ENCODE data around the gene DCST1. TPM values are rescaled to one million over a fixed set of nuclear protein-coding genes. Genes with fewer than 3 reads are reported as not detected.

DCST1 gene
- total RNA-seq, 2 donors from 2014 or later, result not detected

DNA sequence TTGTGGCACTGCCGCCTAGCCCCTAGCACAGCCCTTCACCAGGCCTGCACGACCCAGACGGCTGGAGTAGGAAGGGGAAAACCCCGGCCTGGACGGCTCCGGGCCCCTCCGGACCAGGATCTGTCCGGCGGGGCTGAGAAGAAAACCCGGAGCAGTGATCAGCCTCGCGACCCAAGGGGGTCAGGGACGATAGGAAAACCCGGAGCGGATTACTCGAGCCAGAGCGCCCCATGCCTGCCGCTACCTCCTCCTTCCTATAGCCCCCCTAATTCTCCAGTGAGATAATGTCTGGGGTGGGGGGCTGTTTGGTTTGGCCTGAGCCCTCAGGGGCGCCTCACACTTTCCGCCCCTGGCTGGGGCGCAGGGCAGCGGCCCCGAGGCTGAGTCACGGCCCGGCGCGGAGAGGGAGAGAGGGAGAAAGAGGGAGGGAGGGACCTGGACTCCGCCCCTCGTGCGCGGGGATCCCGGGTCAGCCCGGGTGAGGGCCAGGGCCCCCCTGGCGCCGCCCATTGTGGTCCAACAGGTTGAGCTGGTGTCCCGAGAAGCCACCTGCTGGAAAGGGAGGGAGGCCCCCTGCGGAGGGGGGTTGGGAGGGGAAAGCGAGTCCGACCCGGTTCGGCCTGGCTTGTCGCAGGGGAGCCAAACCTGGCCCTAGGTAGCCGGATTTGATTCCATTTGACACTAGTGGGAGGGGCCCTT is 32.7 kb upstream of the DCST1 start:
- TF ChIP-seq POLR2A (IDR thresholded peaks at IDR 0.05), result peak; percentile 82 to 92 (median 91)
- TF ChIP-seq, protein P1, sequence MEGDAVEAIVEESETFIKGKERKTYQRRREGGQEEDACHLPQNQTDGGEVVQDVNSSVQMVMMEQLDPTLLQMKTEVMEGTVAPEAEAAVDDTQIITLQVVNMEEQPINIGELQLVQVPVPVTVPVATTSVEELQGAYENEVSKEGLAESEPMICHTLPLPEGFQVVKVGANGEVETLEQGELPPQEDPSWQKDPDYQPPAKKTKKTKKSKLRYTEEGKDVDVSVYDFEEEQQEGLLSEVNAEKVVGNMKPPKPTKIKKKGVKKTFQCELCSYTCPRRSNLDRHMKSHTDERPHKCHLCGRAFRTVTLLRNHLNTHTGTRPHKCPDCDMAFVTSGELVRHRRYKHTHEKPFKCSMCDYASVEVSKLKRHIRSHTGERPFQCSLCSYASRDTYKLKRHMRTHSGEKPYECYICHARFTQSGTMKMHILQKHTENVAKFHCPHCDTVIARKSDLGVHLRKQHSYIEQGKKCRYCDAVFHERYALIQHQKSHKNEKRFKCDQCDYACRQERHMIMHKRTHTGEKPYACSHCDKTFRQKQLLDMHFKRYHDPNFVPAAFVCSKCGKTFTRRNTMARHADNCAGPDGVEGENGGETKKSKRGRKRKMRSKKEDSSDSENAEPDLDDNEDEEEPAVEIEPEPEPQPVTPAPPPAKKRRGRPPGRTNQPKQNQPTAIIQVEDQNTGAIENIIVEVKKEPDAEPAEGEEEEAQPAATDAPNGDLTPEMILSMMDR (IDR thresholded peaks at IDR 0.05), result peak in 4 of 7 experiments; percentile 26 to 54 (median 41)
- peak overlapping the region; percentile 90 to 100 (median 100) for H3K27ac ChIP-seq
- H3K9me3 ChIP-seq, result no peaks in the 10 kb centered on the region
- H3K4me1 ChIP-seq, result peaks cover 36% of the 10 kb centered on the region
- peak overlapping the region; percentile 46 to 70 for H3K4me3 ChIP-seq
- no peaks in the 10 kb centered on the region for H3K27me3 ChIP-seq
- intact Hi-C loops (cut with DNase I), result no loop called here
- peak; percentile 98 to 99 (median 99) for DNase-seq
- no peaks in the 10 kb centered on the region for H3K36me3 ChIP-seq (replicated peaks in 1 of 2; ENCODE audit: insufficient read depth in 1 of 2, low read depth in 2 of 2)
- peak; percentile 71 for ATAC-seq
- 0% methylated on average over 42 of the region's 43 CpGs; no CpG with 5 or more reads in 1 of the 2 donors for WGBS, 2 donors

DNA sequence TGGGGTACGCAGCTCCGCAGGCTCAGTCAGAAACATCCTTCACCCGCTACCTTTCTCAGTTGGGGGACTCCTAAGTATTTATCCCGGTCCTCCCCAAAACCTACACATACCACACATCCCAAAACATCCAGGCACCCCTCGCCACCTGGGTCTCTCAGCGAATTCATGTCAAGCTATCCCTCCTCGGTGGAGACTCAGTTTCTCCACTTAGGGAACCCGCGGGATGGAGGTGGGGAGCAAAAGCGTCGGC is 32.3 kb upstream of the DCST1 start:
- ATAC-seq (no peak), DNase-seq (no peak)
- no peaks in the 10 kb centered on the region for H3K27me3 ChIP-seq
- H3K9me3 ChIP-seq, result no peaks in the 10 kb centered on the region
- peak overlapping the region; percentile 90 to 100 (median 100) for H3K27ac ChIP-seq
- intact Hi-C loops (cut with DNase I), result no loop called here
- H3K36me3 ChIP-seq (replicated peaks in 1 of 2; ENCODE audit: insufficient read depth in 1 of 2, low read depth in 2 of 2), result no peaks in the 10 kb centered on the region
- WGBS, 2 donors, result 0 to 1% methylated on average over 9 to 11 of the region's 11 CpGs
- no peak for TF ChIP-seq POLR2A (IDR thresholded peaks at IDR 0.05)
- TF ChIP-seq, protein P1 (IDR thresholded peaks at IDR 0.05), result no peak
- peak overlapping the region; percentile 46 to 70 for H3K4me3 ChIP-seq
- H3K4me1 ChIP-seq, result peaks cover 41% of the 10 kb centered on the region

DNA sequence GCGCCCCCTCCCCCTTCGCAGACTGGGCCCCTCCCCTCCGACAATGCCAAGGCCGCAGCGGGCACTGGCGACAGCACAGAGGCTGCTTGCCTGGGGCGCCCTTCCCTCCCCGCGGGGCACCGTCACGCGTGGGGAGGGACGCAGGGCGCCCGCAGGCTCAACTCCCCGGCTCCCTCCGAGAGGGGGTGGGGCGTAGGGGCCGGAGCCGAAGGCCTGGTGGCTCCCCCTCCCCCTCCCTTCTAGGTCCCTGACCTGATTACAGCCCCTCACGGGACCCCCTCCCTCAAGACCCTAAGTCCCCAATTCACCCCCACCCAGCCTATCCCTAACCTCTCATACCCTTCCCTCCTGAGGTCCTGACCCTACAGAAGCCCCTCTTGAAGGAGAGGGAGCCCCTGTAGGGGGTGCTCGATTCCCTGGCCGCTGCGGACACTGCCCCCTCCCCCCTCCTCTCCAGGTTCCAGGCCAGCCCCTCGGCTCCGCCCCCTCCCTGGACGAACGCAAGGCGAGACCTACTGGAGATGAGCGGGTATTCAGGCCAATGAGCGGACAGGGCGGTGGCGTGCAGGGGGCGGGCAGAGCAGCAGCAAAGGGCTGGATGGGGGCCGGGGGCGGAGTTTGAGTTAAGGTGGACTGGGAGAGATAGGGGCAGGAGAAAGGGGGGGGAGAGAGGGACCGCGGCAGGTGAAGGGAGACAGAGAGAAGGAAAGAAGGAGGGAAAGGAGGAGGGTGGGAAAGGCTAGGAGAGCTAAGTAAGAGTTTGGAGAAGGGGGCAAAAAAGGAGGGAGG is 31.8 kb upstream of the DCST1 start:
- H3K36me3 ChIP-seq (replicated peaks in 1 of 2; ENCODE audit: insufficient read depth in 1 of 2, low read depth in 2 of 2), result no peaks in the 10 kb centered on the region
- H3K9me3 ChIP-seq, result no peaks in the 10 kb centered on the region
- peak; percentile 60 to 91 (median 81) for TF ChIP-seq POLR2A (IDR thresholded peaks at IDR 0.05)
- TF ChIP-seq, protein P1 (IDR thresholded peaks at IDR 0.05), result peak in 6 of 7 experiments; percentile 15 to 56 (median 28)
- H3K4me1 ChIP-seq, result peaks cover 46% of the 10 kb centered on the region
- intact Hi-C loops (cut with DNase I), result no loop called here
- H3K27ac ChIP-seq, result peak overlapping the region; percentile 90 to 100 (median 100)
- 1% methylated on average over 13 to 35 of the region's 38 CpGs for WGBS, 2 donors
- no peaks in the 10 kb centered on the region for H3K27me3 ChIP-seq
- peak overlapping the region; percentile 46 to 70 for H3K4me3 ChIP-seq
- ATAC-seq, result peak; percentile 77
- peak; percentile 100 for DNase-seq

DNA sequence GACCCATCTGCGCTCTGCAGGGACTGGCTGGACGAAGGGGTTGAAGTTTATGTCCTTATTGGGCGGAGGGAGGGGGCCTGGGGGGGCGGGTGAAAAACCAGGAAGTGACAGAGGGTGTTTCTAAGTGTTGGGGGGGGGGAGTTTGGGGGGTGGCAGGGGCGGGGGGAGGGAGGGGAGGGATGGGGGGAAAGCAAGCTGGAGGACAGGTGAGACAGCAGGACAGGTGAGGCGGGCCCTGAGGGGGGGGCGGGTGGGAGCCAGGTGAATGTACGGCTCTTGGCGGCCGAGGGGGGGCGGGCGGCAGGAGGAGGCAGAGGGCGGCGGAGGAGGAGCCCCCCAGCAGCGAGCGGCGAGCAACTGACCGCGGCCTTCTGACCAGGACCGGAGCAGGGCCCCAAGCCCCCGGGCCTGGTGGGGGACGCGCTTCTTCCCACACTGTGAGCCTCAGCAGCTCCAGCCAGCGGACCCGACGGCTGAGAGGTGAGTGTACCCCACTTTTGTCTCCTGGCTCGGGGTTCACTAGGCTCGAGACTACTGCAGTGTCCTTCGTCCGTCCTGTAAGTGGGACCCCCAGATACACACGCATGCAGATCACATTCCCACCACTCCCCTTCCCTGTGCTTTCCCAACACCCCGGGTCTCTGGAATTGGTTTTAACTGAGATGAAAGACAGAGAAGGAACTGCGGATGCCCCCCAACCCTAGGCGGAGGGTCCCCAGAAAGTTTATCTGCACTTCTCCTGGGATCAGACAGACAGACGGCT is 31.0 kb upstream of the DCST1 start, which contains the start of gene ZBTB7B:
Gene ZBTB7B, plus strand, starts transcription at position 339 of the 763 bp plus-strand sequence. CDS start 11,859 bp downstream, outside the sequence.
- Histone ChIP-seq H3K4me1 (peaks cover 54% of the 10 kb centered on the region), H3K27ac (peak within 1 kb of the TSS; percentile 90 to 100 (median 100)), H3K9me3 (no peaks in the 10 kb centered on the region), H3K4me3 (peak within 1 kb of the TSS; percentile 70 to 80), H3K27me3 (no peaks in the 10 kb centered on the region), H3K36me3 (replicated peaks in 1 of 2; ENCODE audit: insufficient read depth in 1 of 2, low read depth in 2 of 2) (no peaks in the 10 kb centered on the region)
- TF ChIP-seq POLR2A (IDR thresholded peaks at IDR 0.05), result peak; percentile 12 to 53 (median 33)
- TF ChIP-seq, protein P1 (IDR thresholded peaks at IDR 0.05), result peak in 1 of 7 experiments; percentile 5
- peak; percentile 70 to 73 (median 72) for DNase-seq
- intact Hi-C loops (cut with DNase I), result no loop called here
- WGBS, 2 donors, result 0% methylated on average over 9 to 28 of the region's 35 CpGs
- peak; percentile 25 for ATAC-seq

All from body of pancreas (tissue), 4 donors.